Hepatocyte (in vitro differentiated cells): Measurements from ENCODE around the gene LHB.

Experiments
- CTCF ChIP-seq: fragments of 200-600 bp; sonication (generic); IDR thresholded peaks from 2 replicates; pipeline ENCODE4 v1.5.1; 2016; ENCODE audit warnings: antibody characterized with exemption, mild to moderate bottlenecking; ENCODE audit not compliant: poor library complexity
- EZH2 ChIP-seq: fragments of 200-600 bp; sonication (generic); IDR thresholded peaks from 2 replicates; pipeline ENCODE4 v1.6.1; 2016; ENCODE audit warnings: antibody characterized with exemption, mild to moderate bottlenecking, borderline replicate concordance
- EZH2phosphoT487 ChIP-seq: fragments of 200-600 bp; sonication (generic); IDR thresholded peaks from one replicate; pipeline ENCODE4 v1.6.1; 2018; ENCODE audit warnings: antibody characterized with exemption, mild to moderate bottlenecking, low read depth, moderate library complexity; ENCODE audit not compliant: unreplicated experiment, severe bottlenecking

- TF ChIP-seq CTCF (no peak), EZH2 (no peak), EZH2phosphoT487 (no peak)
Measured at GRCh38 chr19:48970139-48970766, 46.6 kb downstream of the LHB start.
